ENCODE measurements around the gene SPATA20.
A peak's percentile ranks its signal among the peaks of the same experiment; 100 is the strongest.

Gene SPATA20

DNA sequence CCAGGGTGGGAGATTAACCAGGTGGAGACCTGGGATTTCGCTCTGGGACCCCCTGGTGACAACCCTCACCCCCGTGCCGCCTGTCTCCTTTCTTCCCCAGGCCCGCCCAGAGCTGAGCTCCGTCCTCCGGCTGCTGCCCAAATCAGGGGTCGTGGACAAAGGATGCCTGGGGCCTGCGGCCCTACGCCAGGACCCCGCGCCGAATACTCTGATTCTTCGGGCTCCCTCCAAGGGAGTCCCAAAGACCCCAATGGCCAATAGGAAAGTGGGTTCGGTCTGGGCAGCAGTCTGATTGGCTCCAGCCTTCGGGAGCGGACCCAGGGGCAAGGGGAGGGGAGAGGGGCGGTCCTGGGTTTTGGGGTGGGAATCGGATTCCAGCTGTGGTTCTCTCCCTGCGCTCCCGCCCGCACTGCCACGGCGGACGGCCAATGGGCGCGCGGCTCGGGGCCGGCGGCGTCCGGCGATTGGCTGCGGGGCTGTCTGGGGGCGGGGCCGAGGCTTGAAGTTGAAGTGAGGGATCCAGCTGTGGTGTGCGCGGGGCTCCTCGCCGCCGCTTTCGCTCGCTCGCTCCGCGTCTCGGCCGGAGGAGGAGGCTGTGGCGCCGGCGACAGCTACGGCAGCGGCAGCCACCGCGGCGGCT lies 13.3 kb downstream of the SPATA20 start, which contains the start of gene CACNA1G:
Gene CACNA1G, plus strand, starts transcription at position 531 of the 640 bp plus-strand sequence. CDS start 745 bp downstream, outside the sequence.
- DNase-seq = peak; percentile 60 to 78 (median 70)

DNA sequence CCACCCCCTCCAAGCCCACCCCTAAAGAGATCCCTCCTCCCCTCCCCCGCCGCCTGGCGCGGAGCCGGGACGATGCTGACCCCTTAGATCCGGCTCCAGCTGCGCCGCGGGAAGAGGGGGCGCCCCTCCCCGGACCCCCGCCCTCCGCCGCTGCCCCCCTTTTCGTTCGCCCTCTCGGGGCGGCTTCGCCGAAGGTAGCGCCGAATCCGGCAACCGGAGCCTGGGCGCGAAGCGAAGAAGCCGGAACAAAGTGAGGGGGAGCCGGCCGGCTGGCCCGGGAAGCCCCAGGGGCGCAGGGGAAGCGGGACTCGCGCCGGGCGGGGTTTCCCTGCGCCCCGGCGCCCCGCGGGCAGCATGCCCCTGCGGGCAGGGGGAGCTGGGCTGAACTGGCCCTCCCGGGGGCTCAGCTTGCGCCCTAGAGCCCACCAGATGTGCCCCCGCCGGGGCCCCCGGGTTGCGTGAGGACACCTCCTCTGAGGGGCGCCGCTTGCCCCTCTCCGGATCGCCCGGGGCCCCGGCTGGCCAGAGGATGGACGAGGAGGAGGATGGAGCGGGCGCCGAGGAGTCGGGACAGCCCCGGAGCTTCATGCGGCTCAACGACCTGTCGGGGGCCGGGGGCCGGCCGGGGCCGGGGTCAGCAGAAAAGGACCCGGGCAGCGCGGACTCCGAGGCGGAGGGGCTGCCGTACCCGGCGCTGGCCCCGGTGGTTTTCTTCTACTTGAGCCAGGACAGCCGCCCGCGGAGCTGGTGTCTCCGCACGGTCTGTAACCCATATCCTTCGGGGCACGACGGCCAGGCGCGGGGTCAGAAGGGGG lies 14.2 kb downstream of the SPATA20 start:
- DNase-seq = no peak

DNA sequence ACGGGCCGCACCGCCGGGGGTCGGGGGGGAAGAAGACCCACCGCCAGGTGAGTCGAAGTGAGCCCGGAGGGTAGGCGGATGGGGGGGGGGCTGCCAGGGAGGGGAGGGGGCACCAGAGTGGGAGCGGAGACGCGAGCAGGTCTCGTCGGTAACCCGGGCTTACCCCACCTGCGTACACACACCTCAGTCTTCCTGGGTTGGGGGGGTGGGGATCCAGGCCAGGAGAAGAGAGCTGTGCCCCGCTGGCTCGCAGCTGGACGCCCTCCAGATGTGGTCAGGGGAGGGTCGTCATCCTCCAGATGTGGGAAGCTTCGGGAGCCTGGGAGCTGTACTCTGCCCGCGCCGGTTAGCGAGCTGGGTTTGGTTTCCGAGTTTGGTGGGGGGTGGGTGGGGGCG lies 14.8 kb downstream of the SPATA20 start:
- no peak for DNase-seq

DNA sequence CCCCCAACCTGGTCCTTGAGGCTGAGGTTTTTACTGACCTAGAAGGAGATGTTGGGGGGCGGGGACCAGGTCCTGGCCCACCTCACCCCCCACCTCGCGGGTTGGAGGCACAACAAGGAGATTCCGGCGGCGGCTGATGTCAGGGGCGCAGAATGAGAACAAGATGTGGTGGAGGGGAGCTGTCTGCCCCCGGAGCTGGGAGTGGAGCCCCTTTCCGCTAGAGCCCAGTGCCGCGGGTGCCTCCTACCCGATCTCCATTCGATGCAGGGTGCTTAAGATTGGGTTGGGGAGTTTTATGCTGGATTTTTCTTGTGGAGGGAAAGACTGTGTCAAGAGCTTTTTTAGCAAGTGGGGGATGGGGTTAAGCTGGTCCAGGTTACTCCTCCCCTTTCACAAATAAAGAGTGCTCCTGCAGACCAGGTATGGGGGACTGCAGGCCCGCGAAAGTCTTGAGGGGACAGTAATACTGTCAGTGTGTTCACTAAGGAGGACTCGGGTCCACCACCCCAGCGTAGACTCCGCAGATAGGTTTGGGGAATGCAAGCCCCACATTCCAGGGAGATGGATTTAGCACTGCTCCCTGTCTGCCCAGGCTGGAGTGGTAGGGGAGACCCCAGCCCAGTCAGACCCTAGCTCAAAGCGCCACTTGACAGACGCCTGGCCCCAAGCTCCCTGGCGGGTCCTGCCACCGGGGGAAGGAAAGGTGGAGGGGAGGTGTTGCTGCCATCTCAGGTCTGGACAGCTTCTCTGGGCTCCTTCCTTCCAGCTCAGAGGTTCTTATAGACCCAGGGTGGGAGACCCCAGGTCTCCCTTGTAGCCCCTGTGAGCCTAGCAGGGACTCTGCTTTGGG lies 15.5 kb downstream of the SPATA20 start:
- no peak for DNase-seq

DNA sequence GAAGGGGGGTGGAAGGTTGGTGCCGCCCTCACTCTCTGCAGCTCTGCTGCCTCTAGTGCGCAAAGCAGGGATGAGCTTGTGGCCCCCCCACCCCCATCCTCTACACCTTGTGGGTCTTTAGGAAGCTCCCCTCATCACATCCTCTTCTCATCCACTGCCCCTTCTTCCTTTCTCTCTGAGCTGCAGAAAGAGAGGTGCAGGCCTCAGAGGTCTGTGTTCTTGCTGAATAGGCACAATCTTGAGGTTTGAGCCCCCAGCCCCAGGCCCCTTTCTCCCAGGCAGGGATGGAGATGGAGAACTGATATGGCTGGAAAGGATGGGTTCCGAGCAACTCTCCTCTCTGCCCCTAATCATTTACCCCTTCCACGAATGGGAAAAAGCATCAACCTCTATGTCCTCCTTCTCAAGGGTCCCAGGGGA lies 16.1 kb downstream of the SPATA20 start:
- no peak for DNase-seq

DNA sequence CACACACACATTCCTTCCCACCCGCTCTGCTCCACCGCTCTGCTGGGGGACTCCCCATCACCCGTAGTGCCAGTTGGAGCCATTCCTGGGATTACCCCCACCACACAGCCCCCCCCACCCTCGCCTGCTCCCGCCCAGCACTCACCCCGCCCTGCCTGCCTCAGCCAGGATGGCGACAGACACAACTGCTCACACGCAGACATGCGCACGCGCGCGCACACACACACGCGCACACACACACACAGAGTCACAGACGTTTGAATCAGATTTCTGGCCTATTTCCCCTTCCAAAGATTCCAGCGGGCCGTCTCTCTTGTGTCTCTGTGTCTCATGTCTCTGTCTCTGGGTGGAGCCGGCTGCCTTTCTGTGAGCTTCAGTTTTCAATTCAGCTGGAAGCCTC lies 17.9 kb downstream of the SPATA20 start:
- no peak for DNase-seq

DNA sequence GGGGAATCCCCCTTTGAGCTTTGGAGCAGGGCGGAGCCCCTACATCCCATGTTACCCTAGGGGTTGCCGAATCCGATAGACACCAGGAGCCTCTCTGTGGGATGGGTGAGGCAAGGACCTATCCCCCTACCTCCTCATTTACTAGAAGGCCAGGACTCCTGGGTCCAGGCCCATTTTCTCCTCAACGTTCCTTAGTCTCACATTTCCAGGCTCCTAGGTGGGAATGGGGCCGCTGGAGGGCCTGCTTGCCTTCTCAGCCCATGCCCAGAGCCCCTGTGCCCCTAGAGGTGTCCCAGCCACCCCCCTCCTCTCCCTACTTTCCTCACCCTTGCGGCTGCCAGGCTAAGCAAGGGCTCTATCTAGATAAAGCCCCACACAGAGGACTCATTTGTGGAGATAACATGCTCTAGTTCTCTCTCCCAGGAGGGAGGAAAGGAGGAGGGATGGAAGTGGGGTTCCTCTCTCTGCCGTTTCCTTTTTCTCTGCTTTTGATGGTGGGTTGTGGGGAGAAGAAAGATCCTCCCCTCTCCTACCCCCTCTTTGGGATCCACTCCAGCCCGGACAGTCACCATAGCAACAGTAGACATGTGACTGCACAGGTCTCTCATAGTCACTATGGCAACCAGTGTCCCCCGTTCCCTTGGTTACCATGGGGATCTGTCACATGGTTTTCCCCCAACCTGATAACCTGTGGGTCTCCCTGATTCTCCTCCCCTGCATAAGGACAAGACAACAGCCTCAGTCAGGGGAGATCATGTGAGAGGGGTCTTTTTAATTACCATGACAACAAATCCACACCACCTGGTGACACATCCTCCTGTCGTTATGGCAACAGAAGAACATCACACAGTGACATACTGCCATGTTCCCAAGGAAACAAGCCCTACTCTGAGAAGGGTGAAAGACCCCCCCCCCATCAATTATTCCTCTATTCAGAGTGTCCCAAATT lies 18.7 kb downstream of the SPATA20 start:
- no peak for DNase-seq

DNA sequence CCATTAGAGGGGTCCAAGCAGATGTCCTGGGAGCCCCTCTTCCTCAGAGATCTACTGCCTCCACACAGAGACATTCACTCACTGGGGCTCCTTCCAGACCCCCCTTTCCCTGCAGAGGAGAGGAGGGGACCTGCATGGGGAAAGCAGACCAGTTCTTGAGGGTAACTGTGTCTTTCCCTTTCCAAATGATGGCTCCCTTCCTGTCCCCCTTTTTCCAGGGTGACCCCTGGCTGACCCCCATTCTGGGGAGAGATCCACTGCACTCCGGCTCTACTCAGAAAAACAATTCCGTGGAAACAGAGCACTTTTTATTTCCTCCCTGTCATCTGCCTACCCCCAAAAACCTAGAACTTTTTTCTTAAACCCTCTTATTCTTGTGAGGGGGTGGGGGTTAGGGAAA lies 19.9 kb downstream of the SPATA20 start:
- no peak for DNase-seq

DNA sequence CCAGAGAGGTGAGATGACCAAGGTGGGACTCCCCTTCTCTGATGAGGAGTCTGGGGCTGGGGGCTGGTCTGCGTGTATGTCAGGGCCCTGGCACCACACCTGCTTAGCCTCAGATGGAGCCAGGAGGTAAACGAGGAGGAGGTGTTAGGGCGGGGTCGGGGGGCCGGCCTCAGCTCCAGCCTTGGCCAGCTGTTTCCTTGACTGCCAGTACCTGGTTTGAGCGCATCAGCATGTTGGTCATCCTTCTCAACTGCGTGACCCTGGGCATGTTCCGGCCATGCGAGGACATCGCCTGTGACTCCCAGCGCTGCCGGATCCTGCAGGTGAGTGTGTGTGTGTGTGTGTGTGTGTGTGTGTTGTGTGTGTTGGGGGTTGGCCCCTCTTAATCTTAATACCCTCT lies 21.7 kb downstream of the SPATA20 start:
- DNase-seq = no peak

DNA sequence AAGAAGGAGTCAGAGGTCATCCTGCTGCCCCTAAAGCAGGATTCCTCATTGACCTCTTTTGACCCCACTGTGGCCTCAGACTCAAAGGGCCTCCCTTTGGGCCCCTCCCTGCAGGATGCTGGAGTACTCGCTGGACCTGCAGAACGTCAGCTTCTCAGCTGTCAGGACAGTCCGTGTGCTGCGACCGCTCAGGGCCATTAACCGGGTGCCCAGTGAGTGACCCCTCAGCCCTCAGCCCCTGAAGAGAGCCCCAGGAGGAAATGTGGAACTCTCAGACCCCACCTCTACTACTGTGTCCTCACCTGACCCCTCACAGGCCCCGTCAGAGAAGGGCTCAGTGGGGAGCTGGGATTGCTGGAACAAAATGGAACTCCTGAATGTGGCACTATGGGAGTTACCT lies 22.6 kb downstream of the SPATA20 start:
- DNase-seq = no peak

DNA sequence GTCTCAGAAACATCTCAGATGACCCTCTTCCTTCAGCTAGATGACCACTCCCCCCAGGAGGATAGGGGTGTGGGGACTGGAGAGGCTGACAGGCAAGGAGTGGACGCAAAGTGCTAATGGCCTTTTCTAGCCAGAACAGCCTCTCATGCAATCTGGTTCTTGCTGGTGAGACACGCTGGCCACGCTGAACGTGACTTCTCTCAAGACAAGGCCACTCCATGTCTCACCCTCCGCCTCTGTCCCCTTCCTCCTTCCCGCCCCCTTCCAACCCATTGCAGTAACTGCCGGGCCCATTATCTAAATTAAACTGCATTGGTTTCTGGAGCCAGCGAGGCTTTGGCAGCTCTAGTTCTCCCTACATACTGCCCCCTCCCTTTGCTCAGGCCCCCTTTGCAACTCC lies 23.1 kb downstream of the SPATA20 start:
- no peak for DNase-seq

DNA sequence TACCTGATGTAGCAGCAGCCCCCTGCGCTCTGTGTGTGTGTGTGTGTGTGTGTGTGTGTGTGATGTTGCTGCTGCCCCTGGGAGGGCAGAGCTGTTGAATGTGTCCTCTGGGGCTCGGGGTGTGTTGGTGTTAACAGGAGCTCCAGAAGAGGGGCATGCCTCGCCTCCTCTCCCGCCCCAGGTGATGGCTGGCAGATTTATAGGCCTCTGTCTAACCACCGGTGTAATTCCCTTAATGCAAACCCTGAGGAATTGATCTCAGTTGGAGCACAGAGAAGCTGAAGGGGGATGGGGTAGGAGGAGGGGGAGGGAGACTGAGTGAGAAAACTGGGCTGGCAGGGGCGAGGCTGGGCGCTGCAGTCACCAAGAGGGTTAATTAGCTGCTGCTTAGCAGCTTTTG lies 23.6 kb downstream of the SPATA20 start:
- no peak for DNase-seq

DNA sequence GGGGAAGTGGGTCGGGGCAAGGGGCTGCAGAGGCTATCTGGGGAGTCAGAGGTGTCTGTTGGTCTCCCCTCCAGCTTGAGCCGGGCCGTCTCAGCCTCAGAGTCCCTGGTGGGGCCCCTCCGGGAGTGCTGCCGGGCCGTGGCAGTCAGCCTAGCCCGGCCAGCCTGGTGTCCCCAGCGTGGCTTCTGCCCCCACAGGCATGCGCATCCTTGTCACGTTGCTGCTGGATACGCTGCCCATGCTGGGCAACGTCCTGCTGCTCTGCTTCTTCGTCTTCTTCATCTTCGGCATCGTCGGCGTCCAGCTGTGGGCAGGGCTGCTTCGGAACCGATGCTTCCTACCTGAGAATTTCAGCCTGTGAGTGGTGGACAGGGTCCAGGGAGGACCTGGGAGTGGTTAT lies 24.7 kb downstream of the SPATA20 start:
- no peak for DNase-seq

DNA sequence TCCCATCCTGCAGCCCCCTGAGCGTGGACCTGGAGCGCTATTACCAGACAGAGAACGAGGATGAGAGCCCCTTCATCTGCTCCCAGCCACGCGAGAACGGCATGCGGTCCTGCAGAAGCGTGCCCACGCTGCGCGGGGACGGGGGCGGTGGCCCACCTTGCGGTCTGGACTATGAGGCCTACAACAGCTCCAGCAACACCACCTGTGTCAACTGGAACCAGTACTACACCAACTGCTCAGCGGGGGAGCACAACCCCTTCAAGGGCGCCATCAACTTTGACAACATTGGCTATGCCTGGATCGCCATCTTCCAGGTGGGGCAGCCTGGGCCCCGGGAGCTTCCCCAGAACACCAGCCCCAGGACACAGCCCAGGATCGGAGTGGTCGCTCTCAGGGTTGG lies 25.6 kb downstream of the SPATA20 start:
- no peak for DNase-seq

DNA sequence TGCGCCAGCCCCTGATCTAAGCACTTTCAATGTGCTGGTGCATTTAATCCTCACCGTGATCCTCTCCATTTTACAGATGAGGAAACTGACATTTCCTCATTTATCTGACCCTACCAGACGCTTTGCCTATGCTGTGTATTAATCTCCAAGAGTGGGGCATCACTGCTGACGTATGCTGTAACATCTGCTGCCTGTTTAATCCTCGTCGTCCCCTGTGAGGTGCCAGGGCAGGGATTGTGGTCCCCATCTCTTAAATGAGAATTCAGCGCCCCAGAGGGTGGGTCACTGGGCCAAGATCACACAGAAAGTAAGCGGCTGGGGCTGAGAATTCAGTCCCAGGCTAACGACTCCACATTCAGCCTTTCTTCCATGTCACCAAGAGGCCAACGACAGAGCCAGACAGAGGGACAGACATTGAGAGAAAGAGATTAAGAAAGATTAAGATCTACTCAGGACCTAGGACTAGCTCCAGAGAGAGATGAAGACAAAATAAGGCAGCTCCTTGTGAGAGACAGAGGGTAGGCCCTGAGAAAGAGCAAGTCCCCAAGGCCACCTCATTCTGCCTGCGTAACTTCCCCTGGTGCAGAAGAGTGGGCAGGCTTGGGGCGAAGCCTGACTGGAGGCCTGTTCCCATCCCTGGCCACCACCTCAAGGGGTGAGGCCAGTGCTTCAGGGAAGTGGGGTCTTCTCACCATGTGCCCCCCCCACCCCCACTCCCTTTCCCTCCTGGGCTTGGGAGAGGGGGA lies 27.1 kb downstream of the SPATA20 start:
- DNase-seq = no peak

DNA sequence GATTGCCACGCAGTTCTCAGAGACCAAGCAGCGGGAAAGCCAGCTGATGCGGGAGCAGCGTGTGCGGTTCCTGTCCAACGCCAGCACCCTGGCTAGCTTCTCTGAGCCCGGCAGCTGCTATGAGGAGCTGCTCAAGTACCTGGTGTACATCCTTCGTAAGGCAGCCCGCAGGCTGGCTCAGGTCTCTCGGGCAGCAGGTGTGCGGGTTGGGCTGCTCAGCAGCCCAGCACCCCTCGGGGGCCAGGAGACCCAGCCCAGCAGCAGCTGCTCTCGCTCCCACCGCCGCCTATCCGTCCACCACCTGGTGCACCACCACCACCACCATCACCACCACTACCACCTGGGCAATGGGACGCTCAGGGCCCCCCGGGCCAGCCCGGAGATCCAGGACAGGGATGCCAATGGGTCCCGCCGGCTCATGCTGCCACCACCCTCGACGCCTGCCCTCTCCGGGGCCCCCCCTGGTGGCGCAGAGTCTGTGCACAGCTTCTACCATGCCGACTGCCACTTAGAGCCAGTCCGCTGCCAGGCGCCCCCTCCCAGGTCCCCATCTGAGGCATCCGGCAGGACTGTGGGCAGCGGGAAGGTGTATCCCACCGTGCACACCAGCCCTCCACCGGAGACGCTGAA lies 28.7 kb downstream of the SPATA20 start:
- no peak for DNase-seq

DNA sequence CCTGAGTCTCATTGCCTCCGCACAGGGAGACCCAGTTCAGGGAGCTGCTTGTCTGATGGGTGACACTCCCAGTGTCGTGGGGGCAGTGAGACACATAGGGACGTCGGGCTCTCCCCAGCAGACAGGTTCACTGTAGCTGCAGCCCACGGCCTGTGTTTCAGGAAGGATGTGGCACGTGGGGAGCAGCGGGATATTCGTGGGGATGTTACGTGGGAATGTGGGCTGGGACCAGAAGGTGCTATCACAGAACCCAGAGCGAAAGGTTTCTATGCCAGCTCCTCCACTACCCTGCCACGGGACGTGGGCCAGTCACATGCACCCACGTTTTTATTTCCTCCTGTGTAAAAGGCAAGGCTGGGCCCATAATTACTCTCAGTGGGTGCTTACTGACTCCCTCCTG lies 29.9 kb downstream of the SPATA20 start:
- DNase-seq = no peak

DNA sequence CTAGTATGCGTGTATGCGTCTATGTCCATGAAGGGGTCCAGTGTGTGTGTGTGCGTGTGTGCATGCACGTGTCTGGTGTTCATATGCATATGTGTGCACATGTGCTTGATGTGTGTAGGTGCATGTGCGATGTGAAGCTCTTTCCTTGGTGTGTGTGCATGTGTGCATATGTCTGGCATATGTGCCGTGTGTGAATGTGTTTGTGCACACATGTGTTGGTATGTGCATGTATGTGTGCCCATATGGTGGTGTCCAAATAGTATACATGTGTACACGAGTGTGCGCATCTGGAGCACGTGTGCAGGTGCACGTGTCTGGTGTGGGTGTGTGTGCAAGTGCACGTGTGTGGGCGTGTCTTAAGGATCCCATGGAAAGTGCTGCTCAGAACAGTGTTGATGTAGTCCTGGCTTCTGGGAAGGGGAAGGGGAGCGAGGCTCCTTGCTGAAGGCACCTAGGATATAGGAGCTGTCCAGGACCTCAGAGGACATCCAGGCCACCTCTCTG lies 30.5 kb downstream of the SPATA20 start:
- no peak for DNase-seq

DNA sequence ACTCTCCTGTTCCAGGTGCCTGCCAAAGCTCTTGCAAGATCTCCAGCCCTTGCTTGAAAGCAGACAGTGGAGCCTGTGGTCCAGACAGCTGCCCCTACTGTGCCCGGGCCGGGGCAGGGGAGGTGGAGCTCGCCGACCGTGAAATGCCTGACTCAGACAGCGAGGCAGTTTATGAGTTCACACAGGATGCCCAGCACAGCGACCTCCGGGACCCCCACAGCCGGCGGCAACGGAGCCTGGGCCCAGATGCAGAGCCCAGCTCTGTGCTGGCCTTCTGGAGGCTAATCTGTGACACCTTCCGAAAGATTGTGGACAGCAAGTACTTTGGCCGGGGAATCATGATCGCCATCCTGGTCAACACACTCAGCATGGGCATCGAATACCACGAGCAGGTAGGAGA lies 31.2 kb downstream of the SPATA20 start:
- DNase-seq = no peak

DNA sequence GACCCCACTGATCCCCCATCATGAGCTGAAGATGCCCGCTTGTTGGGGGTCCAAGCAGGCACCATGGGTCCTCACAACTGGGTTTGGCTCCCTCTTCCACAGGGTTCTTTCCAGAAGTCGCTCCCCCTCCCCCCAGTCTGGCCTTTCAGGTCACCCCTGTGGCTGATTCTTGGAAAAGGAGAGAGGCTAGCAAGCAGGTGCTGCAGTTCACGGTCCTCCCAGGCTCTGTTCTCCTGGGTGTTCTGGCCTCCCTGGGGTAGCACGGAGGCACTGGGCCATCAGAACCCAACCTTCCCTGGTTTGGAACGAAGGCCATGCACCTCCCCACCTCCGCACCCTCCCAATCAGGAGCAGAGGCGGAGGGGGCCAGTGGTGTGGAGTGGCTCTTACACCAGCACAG lies 32.4 kb downstream of the SPATA20 start:
- DNase-seq = no peak

DNA sequence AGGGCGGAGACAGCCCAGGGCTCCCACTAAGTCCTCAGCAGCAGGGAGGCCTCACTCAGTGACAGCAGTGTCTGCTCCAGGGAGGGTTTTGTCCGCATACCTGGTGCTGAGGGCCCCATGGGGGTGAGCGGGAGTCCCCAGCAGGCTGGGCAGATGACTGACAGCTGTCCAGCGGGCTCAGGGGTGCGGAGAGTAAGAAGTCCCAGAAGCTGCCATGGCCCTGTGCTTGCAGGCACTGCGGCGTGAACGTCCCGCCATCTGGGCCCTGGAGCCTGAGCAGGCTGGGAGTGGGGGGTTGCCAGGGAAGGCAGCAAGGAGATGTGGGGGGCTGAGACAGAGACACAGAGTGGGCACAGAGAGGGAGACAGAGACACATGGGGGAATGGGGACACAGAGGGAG lies 33.7 kb downstream of the SPATA20 start:
- DNase-seq = no peak

All from activated CD4-positive, CD25-positive, alpha-beta regulatory T cell (primary cell).